CD8-positive, alpha-beta memory T cell (primary cell): Measurements from ENCODE around the gene FBLN5. TPM values are rescaled to one million over a fixed set of nuclear protein-coding genes. Genes with fewer than 3 reads are reported as not detected.
A peak's percentile ranks its signal among the peaks of the same experiment; 100 is the strongest.

Experiments used
- CTCF ChIA-PET: fragments of 350-600 bp; sonication (Branson Sonifier 250); formaldehyde crosslinking; loops from one replicate; lab custom pipeline; 2021; ENCODE audit warnings: antibody characterized with exemption; lab: Charles Lee
- POLR2A ChIA-PET: fragments of 350-600 bp; sonication (Branson Sonifier 250); formaldehyde crosslinking; loops from one replicate; lab custom pipeline; 2021; ENCODE audit warnings: antibody characterized with exemption; lab: Charles Lee
- DNase-seq, 5 donors: peaks; one replicate each; pipeline versions ENCODE4 v3.0.0 to v3.0.0-alpha.2; 2020 to 2022; ENCODE audit warnings: mixed read lengths in 1 of 5
- H3K27ac ChIP-seq: one replicate; pipeline ENCODE4 v1.7.0; 2013; ENCODE audit warnings: low read depth, mild to moderate bottlenecking, low read length, moderate library complexity
- H3K27me3 ChIP-seq: 2 replicates; pipeline ENCODE4 v1.7.0; 2013; ENCODE audit warnings: low read length, mild to moderate bottlenecking; ENCODE audit not compliant: insufficient read depth, poor library complexity, severe bottlenecking
- H3K36me3 ChIP-seq: 2 replicates; pipeline ENCODE4 v1.7.0; 2013; ENCODE audit warnings: mild to moderate bottlenecking, low read length, moderate library complexity; ENCODE audit not compliant: insufficient read depth
- H3K4me1 ChIP-seq: 2 replicates; pipeline ENCODE4 v1.7.0; 2013; ENCODE audit warnings: mild to moderate bottlenecking, low read length, moderate library complexity; ENCODE audit not compliant: insufficient read depth
- H3K4me3 ChIP-seq: 2 replicates; pipeline ENCODE4 v1.7.0; 2013; ENCODE audit warnings: mild to moderate bottlenecking, low read length
- H3K9me3 ChIP-seq: 2 replicates; pipeline ENCODE4 v1.7.0; 2013; ENCODE audit warnings: mild to moderate bottlenecking, low read length
- H3K27ac Mint-ChIP-seq, 8 donors: one replicate each; pipeline ENCODE4 v1.8.0; 2020 to 2021; ENCODE audit warnings: mixed read lengths in 8 of 8, mild to moderate bottlenecking in 6 of 8, inconsistent platforms in 3 of 8, moderate library complexity in 3 of 8
- H3K27me3 Mint-ChIP-seq, 2 donors: one replicate each; pipeline ENCODE4 v1.8.0; 2020 to 2021; ENCODE audit warnings: mixed read lengths in 2 of 2, mild to moderate bottlenecking in 1 of 2, moderate library complexity in 1 of 2
- H3K36me3 Mint-ChIP-seq, 3 donors: one replicate each; pipeline ENCODE4 v1.8.0; 2020 to 2021; ENCODE audit warnings: mixed read lengths in 3 of 3, inconsistent platforms in 1 of 3, mild to moderate bottlenecking in 1 of 3
- H3K4me1 Mint-ChIP-seq, 3 donors: one replicate each; pipeline ENCODE4 v1.8.0; 2020 to 2021; ENCODE audit warnings: mixed read lengths in 3 of 3, inconsistent platforms in 1 of 3, mild to moderate bottlenecking in 1 of 3
- H3K4me3 Mint-ChIP-seq, 7 donors: one replicate each; pipeline ENCODE4 v1.8.0; 2020 to 2021; ENCODE audit warnings: mixed read lengths in 7 of 7, mild to moderate bottlenecking in 6 of 7, moderate library complexity in 4 of 7, inconsistent platforms in 2 of 7
- H3K9me3 Mint-ChIP-seq, 5 donors: one replicate each; pipeline ENCODE4 v1.8.0; 2020 to 2022; ENCODE audit warnings: mixed read lengths in 5 of 5, mild to moderate bottlenecking in 3 of 5, moderate library complexity in 2 of 5, inconsistent platforms in 1 of 5
- polyA plus RNA-seq: library from polyadenylated mRNA; unstranded; fragments of 300-500 nt; fragmentation: Illumina TruSeq; gene quantifications from one replicate; pipeline ENCODE4 v1.2.3, GENCODE V29; 2021
- total RNA-seq, 2 experiments: library from RNA; stranded (reverse); gene quantifications; one replicate each; pipeline ENCODE4 v1.2.3, GENCODE V29; 2021

Gene FBLN5
- total and polyA plus RNA-seq, 3 experiments from 2014 or later, result 0.82 to 12.1 (median 0.96) TPM

- Histone ChIP-seq H3K27ac (no peak overlapping the region), H3K9me3 (no peaks in the 10 kb centered on the region), H3K27me3 (no peaks in the 10 kb centered on the region), H3K4me3 (no peak overlapping the region), H3K4me1 (peaks cover 34% of the 10 kb centered on the region), H3K36me3 (no peaks in the 10 kb centered on the region)
- ChIA-PET CTCF (no interaction called here), POLR2A (no interaction called here)
- H3K9me3 Mint-ChIP-seq, result no peaks in the 10 kb centered on the region
- H3K27me3 Mint-ChIP-seq, result no peaks in the 10 kb centered on the region
- no peaks in the 10 kb centered on the region for H3K36me3 Mint-ChIP-seq
- peak overlapping the region in 3 of 8 donors; percentile 11 to 92 (median 81) for H3K27ac Mint-ChIP-seq
- H3K4me1 Mint-ChIP-seq, result peaks cover 41 to 66% (median 55%) of the 10 kb centered on the region in 3 donors
- no peak overlapping the region for H3K4me3 Mint-ChIP-seq
- DNase-seq, result no peak
Observed at GRCh38 chr14:91886961-91887360, 60.5 kb downstream of the FBLN5 start.

DNA sequence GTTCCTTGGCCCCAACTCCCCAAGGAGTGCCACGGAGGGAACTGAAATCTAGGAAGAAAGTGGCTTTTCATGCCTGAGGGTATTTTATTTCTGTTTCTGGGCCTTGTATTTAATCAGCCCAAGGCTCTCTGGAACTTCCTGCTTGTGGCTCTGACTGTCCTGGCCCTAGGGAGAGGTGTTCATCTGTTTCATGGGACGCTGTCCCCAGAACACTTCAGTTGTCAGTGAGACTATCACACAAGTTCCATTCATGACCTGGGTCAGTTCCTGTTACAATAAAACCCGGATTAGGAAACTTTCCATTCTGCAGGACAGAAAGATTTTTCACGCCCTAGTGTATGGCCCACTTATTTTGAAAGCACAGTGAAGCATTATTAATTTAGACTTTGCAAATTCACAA is 61.7 kb downstream of the FBLN5 start:
- Histone ChIP-seq H3K27ac (no peak overlapping the region), H3K27me3 (no peaks in the 10 kb centered on the region), H3K36me3 (no peaks in the 10 kb centered on the region), H3K4me3 (no peak overlapping the region), H3K9me3 (no peaks in the 10 kb centered on the region), H3K4me1 (peaks cover 30% of the 10 kb centered on the region)
- Mint-ChIP-seq H3K4me1 (peaks cover 38 to 62% (median 50%) of the 10 kb centered on the region in 3 donors), H3K27ac (peak overlapping the region in 3 of 8 donors; percentile 50 to 80 (median 69)), H3K4me3 (no peak overlapping the region), H3K9me3 (no peaks in the 10 kb centered on the region), H3K36me3 (peaks cover 0 to 5% (median 0%) of the 10 kb centered on the region in 3 donors), H3K27me3 (no peaks in the 10 kb centered on the region)
- CTCF ChIA-PET, result interaction anchor here (1.2 kb wide), 1 partner anchor 11 kb away, joined by 4 read pairs; no protein-coding TSS in a partner anchor
- POLR2A ChIA-PET, result no interaction called here
- DNase-seq, result no peak

GRCh38 chr14:91885113-91885712 is 62.3 kb downstream of the FBLN5 start:
- H3K4me3 ChIP-seq, result no peak overlapping the region
- POLR2A ChIA-PET, result interaction anchor here (0.5 to 1.6 kb wide), 2 partner anchors 19 to 47 kb away, joined by 5 to 6 read pairs; partner anchors contain the start of gene TC2N
- H3K4me1 ChIP-seq, result peaks cover 30% of the 10 kb centered on the region
- CTCF ChIA-PET, result interaction anchor here (1.2 to 1.4 kb wide), 2 partner anchors 11 to 13 kb away, joined by 3 to 4 read pairs; no protein-coding TSS in a partner anchor
- H3K4me3 Mint-ChIP-seq, result no peak overlapping the region
- no peaks in the 10 kb centered on the region for H3K9me3 Mint-ChIP-seq
- DNase-seq, result no peak
- peak overlapping the region in 2 of 8 donors; percentile 7 to 63 for H3K27ac Mint-ChIP-seq
- no peaks in the 10 kb centered on the region for H3K27me3 Mint-ChIP-seq
- H3K27ac ChIP-seq, result no peak overlapping the region
- H3K36me3 ChIP-seq, result no peaks in the 10 kb centered on the region
- peaks cover 0 to 5% (median 0%) of the 10 kb centered on the region in 3 donors for H3K36me3 Mint-ChIP-seq
- H3K4me1 Mint-ChIP-seq, result peaks cover 37 to 62% (median 50%) of the 10 kb centered on the region in 3 donors
- no peaks in the 10 kb centered on the region for H3K27me3 ChIP-seq
- no peaks in the 10 kb centered on the region for H3K9me3 ChIP-seq

GRCh38 chr14:91884664-91885063 is 62.8 kb downstream of the FBLN5 start:
- POLR2A ChIA-PET, result interaction anchor here (0.5 to 1.6 kb wide), 2 partner anchors 18 to 47 kb away, joined by 5 to 6 read pairs; partner anchors contain the start of gene TC2N
- no peak overlapping the region for H3K4me3 ChIP-seq
- Mint-ChIP-seq H3K9me3 (no peaks in the 10 kb centered on the region), H3K27me3 (no peaks in the 10 kb centered on the region), H3K27ac (peak overlapping the region in 4 of 8 donors; percentile 7 to 51 (median 46)), H3K36me3 (peaks cover 0 to 5% (median 0%) of the 10 kb centered on the region in 3 donors), H3K4me1 (peaks cover 37 to 62% (median 50%) of the 10 kb centered on the region in 3 donors), H3K4me3 (no peak overlapping the region)
- H3K9me3 ChIP-seq, result no peaks in the 10 kb centered on the region
- H3K36me3 ChIP-seq, result no peaks in the 10 kb centered on the region
- CTCF ChIA-PET, result interaction anchor here (1.2 to 1.4 kb wide), 2 partner anchors 10 to 12 kb away, joined by 3 to 4 read pairs; no protein-coding TSS in a partner anchor
- no peaks in the 10 kb centered on the region for H3K27me3 ChIP-seq
- H3K4me1 ChIP-seq, result peaks cover 30% of the 10 kb centered on the region
- no peak for DNase-seq
- H3K27ac ChIP-seq, result no peak overlapping the region

DNA sequence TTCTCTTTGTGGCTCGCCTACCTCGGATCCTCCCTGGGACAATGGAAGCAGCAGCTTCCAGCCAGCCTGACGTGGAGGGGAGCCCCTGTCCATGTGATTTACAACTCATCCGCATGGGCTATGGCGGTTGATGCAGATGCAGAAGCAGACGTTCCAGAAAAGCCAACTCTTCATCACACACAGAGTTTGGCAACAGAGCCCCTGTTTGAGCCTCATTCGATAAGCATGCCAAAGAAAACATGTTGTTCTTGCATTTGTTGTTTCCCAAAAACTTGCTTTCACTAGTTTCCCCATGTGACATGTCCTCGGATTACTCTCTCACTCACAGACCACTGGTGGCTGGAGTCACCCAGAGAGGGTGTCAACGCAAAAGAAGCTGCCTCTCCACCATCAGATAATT is 63.7 kb downstream of the FBLN5 start:
- CTCF ChIA-PET, result interaction anchor here (1.4 kb wide), 1 partner anchor 11 kb away, joined by 3 read pairs; no protein-coding TSS in a partner anchor
- H3K27ac Mint-ChIP-seq, result peak overlapping the region in 2 of 8 donors; percentile 9 to 51
- no peaks in the 10 kb centered on the region for H3K36me3 ChIP-seq
- no peaks in the 10 kb centered on the region for H3K27me3 Mint-ChIP-seq
- H3K4me3 ChIP-seq, result no peak overlapping the region
- peaks cover 31 to 62% (median 48%) of the 10 kb centered on the region in 3 donors for H3K4me1 Mint-ChIP-seq
- no peaks in the 10 kb centered on the region for H3K9me3 Mint-ChIP-seq
- H3K27me3 ChIP-seq, result no peaks in the 10 kb centered on the region
- DNase-seq, result no peak
- peaks cover 27% of the 10 kb centered on the region for H3K4me1 ChIP-seq
- H3K9me3 ChIP-seq, result no peaks in the 10 kb centered on the region
- H3K36me3 Mint-ChIP-seq, result peaks cover 0 to 5% (median 0%) of the 10 kb centered on the region in 3 donors
- no peak overlapping the region for H3K27ac ChIP-seq
- POLR2A ChIA-PET, result interaction anchor here (1.1 kb wide), 1 partner anchor 13 kb away, joined by 3 read pairs; no protein-coding TSS in a partner anchor
- H3K4me3 Mint-ChIP-seq, result no peak overlapping the region

DNA sequence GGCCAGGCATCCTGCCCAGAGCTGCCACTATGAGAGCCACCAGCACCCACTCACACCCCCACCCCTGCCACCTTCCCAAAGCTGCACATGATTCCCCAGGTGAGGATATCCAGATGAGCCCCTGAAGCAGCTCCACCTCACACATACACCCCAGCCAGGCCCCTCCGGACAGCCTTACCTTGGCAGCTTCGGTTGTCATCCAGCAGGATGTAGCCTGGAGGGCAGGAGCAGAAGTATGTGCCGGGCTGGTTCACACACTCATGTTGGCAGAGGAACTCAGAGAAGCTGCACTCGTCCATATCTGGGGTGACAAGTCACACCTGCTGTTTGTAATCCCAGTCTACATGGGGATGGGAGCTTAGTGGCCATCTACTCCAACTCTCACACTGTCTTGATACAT is 64.7 kb downstream of the FBLN5 start:
- Mint-ChIP-seq H3K27ac (peak overlapping the region in 5 of 8 donors; percentile 23 to 68 (median 26)), H3K9me3 (no peaks in the 10 kb centered on the region), H3K4me1 (peaks cover 36 to 68% (median 53%) of the 10 kb centered on the region in 3 donors), H3K27me3 (no peaks in the 10 kb centered on the region), H3K4me3 (no peak overlapping the region), H3K36me3 (peaks cover 0 to 5% (median 0%) of the 10 kb centered on the region in 3 donors)
- peaks cover 27% of the 10 kb centered on the region for H3K4me1 ChIP-seq
- H3K27ac ChIP-seq, result no peak overlapping the region
- H3K27me3 ChIP-seq, result no peaks in the 10 kb centered on the region
- H3K36me3 ChIP-seq, result no peaks in the 10 kb centered on the region
- no peak overlapping the region for H3K4me3 ChIP-seq
- ChIA-PET CTCF (interaction anchor here (1.2 kb wide), 2 partner anchors 9 to 16 kb away, joined by 5 read pairs; partner anchors contain the start of gene TC2N), POLR2A (interaction anchor here (0.6 to 1.4 kb wide), 4 partner anchors 10 to 37 kb away, joined by 3 to 6 read pairs (median 3); partner anchors contain the start of gene TC2N)
- H3K9me3 ChIP-seq, result no peaks in the 10 kb centered on the region
- DNase-seq, result no peak

DNA sequence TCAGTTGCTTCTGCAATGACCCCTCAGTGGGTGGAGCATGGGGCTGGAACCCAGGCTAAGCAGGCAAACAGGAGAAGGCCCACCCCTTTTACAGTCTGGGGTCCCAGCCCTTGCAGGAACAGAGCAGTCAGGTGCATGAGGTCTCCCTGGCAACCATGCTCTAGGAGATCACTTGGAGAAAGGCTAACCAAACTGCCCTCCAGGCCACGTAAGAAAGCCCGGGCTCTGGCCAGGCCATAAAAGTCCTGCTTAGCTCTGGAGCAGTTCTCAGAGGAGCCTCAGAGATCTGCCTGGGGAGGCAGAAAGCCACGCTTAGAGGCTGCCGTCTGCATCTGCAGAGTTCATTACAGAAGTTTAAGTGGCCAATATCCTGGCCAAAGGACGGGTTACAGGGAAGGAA is 65.1 kb downstream of the FBLN5 start:
- Histone ChIP-seq H3K27ac (no peak overlapping the region), H3K36me3 (no peaks in the 10 kb centered on the region), H3K9me3 (no peaks in the 10 kb centered on the region), H3K27me3 (no peaks in the 10 kb centered on the region), H3K4me3 (no peak overlapping the region), H3K4me1 (peaks cover 31% of the 10 kb centered on the region)
- ChIA-PET POLR2A (interaction anchor here (1.1 to 1.4 kb wide), 3 partner anchors 9 to 15 kb away, joined by 3 to 6 read pairs (median 3); partner anchors contain the start of gene TC2N), CTCF (interaction anchor here (1.2 kb wide), 2 partner anchors 10 to 15 kb away, joined by 5 read pairs; partner anchors contain the start of gene TC2N)
- peak overlapping the region in 3 of 8 donors; percentile 23 to 78 (median 65) for H3K27ac Mint-ChIP-seq
- H3K36me3 Mint-ChIP-seq, result peaks cover 0 to 5% (median 0%) of the 10 kb centered on the region in 3 donors
- H3K4me1 Mint-ChIP-seq, result peaks cover 38 to 72% (median 58%) of the 10 kb centered on the region in 3 donors
- no peak overlapping the region for H3K4me3 Mint-ChIP-seq
- H3K27me3 Mint-ChIP-seq, result no peaks in the 10 kb centered on the region
- DNase-seq, result no peak
- no peaks in the 10 kb centered on the region for H3K9me3 Mint-ChIP-seq
